Stromal cell of bone marrow (primary cell): Measurements from ENCODE around the gene ARHGAP6.
"Not testable (repeated sequence)": the region's sequence is repeated elsewhere in the genome, so short reads cannot be mapped to it uniquely, and the experiment has no call there.

Experiments
- DNase-seq: peaks from one replicate; pipeline ENCODE4 v3.0.0-alpha.2; 2012; ENCODE audit warnings: low read depth

The ARHGAP6 gene

DNA sequence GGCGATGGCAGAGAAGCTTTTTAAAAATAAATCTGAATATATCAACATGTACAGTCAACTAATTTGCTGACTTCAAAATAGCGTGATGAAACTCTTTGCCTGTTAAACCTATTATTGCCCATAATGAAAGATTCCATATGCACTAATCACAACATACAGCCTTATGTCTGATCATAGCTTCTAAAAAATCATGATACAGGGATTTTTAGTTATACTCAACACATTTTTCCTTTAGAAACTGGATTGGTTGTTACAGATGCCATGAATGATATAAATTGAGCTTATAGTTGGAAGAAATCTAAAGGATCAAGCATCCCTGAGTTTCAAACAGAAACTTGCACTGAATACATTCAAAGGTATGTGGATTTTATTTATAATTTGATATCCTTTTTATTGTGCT lies 372.6 kb downstream of the ARHGAP6 start, which contains the start of gene AMELX:
AMELX (plus strand) TSS at position 301 of the 400 bp plus-strand sequence. CDS start 1,376 bp downstream, outside the sequence.
- no peak for DNase-seq

DNA sequence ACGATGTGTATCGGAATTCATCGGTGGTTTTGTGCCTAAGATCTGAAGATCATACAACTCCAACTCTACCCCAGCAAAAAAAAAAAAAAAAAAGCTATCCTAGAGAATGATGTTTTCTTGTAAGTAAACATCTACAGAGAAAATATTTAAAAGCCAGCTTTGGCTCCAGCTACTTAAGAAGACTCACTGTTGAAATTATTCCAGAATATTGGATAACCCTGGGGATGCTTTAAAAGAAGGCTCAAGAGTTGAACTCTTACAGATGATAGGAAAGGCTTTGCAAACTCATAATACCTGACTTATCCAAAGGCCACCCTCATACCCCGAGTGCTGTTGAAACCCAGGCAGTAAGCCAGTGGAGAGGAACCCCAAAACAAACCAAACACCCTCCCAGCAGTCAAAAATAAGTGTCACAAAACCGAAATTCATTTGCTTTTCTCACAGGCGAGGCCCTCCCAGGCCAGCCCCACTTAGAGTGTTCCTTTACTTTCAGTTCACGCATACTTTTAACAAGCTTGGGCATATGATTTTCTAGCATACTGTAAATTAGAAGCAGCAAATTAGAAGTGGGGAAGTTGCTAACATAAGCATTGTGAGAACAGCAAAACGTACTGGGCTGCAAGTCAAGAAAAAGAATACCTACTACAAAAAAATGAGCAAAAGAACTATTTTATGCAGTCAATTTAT lies 375.2 kb downstream of the ARHGAP6 start:
- DNase-seq = no peak

DNA sequence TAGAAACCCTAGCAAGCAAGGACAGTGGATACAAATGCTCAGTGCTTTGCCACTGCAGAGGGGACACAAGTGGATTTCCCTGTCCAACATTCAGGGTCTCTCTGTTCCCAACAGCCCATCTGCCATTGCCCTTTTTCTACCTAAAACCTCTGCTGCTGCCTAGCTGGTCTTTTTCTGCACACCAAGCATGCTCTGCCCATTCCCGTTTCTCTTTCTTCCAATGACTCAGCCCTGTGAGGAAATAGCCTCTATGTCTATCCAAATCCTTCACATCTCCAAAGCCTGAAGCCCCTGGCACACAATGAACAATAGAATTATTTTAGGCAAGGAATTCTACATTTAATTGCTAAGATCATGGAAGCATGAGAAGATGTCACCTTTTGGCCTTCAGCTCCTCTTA lies 378.2 kb downstream of the ARHGAP6 start:
- DNase-seq = no peak

DNA sequence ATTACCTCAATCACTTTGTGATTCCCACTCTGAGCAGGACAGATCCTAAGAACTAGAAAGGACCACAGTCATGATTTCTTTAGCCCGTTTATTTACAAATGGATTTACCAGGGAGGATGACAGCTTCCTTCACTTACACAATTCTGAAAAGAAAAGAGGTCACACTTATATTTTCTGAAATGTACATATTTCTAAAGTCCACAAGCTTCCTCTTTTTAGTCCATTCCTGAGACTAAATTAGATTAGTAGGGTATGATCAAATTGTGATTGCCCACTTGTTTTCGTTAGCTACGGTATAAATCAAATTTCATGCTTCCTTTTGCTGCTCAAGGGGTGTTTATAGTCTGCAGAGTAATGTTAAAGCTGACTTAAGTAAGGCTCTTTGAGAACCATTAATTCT lies 380.1 kb downstream of the ARHGAP6 start:
- DNase-seq = no peak

DNA sequence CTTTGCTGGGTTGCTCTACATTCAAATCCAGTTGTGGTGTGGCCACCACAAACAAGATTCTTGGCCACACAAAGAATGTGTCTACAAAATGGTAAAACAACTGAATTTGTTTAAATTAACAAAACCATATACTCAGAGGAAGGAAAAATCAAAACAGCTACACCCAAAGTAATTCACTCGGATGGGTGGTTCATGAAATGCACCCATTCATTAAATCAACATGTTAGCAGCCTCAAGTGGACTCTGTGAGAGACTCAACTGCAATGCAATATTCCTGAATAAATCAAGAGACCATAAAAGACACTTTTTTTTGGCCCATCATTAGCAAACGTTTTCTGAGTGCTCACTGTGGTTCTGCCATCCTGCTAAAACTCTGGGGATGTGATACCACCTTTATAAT lies 383.7 kb downstream of the ARHGAP6 start:
- DNase-seq = no peak

DNA sequence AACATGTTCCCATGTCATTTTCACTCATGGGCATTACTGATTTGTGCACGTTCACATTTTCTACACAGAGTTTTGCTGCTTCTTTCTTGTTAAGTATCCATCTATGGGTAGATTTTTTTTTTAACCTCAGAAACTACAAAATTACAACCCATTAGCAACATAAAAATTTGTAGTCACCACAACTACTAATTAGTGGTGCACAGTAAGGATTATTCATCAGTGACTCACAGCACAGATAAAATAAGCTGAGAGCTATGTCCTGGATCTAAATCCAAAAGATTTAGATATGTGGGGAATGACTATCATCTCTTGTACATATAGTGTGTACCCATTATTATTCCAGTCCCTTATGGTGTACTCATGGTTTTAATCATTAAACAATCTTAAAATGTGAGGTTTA lies 392.2 kb downstream of the ARHGAP6 start:
- no peak for DNase-seq

DNA sequence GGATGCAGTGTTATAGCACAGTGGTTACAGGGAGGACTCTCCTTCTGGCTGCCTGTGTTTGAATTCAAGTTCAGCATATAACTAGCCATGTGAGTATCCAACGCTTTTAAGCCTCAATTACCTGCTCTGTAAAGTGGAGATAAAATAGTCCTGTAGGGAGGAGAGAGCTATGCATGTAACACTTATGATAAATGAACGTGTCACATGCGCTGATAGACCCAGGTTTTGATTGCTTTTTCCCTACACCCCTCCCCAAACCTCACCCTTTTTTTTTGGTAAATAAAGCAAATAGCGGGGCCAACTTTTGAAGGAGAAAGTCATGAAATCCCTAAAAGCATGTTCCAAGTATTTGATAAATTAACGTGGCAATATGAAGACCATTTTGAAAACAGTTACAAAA lies 392.9 kb downstream of the ARHGAP6 start:
- DNase-seq = no peak

DNA sequence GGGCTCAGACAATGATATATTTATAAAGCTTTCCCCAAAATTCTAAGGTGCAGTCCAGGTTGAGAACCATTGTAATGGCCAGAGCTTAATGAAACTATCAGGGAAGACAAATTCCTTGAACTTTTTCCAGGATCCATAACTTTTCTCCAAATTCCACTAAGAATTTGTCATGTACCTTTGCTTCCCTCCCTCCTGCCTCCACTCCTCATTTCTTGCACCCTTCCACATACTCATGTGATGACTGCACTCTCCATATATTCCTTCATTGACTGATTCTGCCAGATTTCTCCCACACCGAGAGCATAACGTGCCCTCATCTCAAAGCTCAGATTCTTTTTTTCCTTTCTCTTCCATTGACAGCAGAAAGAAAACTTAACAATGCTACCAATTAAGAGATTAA lies 393.4 kb downstream of the ARHGAP6 start:
- no peak for DNase-seq

DNA sequence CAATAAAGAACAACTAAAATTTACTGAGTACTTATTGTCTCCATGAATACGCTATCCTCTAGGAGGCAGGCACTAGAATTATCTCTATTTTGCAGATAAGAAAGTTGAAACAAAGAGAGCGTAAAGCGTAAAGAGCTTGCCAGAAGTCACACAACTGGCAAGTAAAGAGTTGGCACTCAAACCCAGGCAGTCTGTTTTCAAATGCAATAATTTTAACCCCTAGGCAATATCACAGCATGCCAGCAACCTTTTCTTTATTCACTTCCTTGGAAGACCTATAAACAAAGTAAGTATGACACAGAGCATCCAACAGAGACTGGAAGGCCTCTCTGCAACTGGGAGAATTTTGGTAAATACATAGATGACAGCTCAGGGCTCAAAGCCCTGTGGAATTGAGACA lies 395.7 kb downstream of the ARHGAP6 start:
- no peak for DNase-seq

DNA sequence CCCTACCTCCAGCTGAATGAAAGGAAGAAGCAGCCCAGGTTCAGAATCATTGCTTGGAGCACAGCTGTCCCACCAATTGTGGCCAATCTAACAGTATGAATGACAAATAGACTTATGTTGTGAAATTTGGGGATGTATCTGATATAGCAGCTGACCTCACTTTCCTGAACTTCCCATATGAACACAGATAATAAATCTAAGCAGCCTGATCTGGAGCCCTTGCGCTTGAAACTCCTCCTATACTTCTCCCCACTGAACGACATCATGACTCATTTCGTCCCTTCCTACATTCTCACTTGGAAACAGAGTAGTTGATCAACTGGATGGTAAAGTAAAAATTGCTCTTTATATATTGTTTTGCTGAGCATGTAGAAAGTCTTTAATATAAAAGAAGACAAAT lies 396.7 kb downstream of the ARHGAP6 start:
- DNase-seq = no peak

DNA sequence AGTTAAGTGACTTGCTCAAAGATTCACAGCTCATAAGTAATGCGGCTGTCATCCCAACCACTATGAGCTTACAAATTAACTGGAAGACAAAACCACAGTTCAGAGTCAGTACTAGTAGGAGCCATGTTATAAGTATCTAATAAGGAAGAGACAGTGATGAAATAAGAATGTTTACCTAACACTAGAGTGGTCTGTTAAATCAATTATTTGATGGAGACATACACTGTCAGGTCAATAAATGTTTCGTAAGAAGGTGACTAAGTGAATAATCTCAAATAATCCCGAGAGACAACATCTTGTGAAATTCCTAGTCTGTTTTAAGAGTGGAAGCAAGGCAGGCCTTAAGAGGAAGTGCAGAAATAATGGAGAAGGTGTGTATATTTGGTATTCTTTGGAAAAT lies 398.3 kb downstream of the ARHGAP6 start:
- no peak for DNase-seq

DNA sequence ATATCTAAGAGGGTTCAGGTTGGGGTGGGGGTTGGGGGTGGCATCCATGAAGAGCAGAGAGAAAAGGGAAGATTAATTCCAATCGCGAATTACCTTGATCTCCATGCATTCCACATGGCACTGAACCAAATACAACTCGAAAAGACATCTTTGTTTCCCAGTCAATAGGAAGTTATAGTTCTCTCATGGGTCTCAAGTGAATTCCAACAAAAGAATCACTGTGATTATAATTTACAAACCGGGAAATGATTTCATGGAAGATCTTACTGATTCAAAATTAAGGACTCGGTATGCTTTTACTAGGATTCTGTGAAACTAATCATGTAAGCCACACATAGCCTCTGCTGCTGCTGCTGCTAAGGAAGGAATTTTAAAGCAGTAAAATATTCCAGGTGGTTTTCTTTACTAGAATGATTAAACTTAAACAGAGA lies 399.1 kb downstream of the ARHGAP6 start:
- DNase-seq = no peak

DNA sequence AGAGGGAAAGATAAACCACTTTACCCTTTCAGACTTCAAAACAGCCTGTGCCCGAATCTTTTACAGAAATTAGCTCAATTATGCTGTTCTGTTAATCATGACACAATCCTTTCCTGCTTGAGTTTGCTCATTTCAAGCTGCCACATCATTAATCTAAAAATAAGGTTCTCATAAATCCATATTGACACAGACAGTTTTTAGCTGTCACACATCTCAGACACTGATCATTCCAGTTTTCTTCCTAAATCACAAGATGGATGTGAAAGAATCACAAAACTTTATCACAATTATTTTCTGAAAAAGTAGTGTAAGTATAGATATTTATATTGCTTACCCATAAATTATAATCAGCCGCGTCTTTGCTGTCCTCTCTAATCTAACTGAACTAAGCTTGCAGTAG lies 400.4 kb downstream of the ARHGAP6 start:
- DNase-seq = no peak

DNA sequence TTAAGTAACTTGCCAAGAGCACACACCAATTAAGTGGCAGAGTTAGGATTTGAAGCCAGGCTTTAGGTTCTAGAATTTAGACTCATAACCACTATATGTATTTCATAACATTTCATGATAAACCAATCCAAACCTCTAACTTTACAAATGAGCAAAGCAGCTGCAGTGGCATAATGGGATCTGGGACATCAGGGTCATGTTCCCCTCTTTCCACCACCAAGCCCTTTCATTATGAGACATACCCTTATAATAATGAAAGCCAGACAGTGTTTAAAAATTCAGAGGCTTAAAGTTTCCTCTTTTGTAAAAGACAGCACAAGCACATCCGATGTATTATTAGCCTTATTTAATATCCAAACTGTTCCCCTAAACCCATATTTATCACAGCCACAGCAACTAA lies 400.8 kb downstream of the ARHGAP6 start:
- no peak for DNase-seq

DNA sequence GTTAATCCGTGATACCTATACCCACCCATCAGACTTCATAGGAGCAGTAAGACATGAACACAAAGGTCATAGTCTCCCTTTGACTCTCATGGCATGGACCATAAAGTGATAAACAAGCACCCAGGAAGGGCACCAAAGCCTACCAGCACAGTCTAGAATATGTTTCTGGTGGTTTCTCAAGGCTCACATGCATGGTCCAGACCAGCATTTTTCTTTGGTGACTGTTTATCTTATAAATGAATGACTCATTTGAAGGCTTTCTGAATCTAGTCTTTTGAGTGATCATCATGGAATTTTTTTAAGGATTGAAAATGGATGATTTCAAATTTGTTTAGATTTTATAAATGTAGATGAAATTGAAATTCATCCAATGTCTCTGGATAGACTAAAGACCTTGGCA lies 404.5 kb downstream of the ARHGAP6 start:
- peak; percentile 48 for DNase-seq

DNA sequence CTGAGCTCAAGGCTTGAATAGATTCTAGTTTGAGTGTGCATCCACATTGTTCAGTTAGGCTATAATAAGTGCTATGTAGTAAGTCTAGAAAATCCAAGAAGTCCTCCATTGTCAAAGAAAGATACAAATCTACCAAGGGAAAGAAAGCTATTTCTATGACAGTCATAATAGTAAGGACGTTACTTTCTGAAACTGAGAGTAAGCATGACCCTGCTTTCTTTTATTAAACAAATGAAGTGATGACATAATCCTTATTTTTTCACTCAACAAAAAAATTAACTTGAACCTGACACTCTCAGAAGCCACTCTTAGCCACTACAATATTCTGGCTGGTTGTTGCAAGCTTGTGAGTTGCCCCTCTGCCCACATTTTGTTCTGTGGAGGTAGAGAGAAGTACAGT lies 406.3 kb downstream of the ARHGAP6 start:
- DNase-seq = no peak

DNA sequence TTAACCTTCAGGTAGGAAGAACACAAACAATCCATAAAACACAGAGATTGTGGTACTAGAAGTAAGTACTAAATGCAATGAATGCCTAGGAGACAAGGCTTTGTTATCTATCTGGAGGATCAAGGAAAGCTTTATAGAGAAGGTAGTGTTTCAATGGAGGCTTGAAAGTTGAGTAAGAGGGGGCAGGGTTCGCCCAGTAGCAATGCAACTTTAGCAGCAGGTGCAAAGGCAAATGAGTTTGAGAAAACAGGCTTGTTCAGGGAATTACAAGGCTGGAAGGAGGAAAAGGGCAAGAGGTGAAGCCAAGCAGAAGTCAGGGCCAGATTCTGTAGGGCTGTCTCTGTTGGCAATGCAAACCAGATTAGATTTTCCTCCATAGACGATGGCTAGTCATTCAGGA lies 408.0 kb downstream of the ARHGAP6 start:
- no peak for DNase-seq

DNA sequence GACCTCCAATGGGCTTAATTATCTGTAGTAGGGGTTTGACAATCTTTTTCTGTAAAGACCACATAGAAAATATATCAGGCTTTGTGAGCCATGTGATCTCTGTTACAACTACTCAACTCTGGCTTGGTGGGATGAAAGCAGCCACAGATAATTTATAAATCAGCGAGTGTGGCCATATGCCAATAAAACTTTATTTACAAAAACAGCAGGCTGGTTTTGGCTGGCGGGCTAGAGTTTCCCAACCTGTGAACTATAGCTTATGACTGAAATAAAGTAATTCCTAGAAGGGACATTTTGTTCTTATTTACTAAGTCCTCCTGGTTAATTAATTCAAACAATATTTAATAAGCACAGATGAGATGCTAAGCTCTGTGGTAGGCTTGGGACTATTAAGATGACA lies 408.4 kb downstream of the ARHGAP6 start:
- DNase-seq = no peak

DNA sequence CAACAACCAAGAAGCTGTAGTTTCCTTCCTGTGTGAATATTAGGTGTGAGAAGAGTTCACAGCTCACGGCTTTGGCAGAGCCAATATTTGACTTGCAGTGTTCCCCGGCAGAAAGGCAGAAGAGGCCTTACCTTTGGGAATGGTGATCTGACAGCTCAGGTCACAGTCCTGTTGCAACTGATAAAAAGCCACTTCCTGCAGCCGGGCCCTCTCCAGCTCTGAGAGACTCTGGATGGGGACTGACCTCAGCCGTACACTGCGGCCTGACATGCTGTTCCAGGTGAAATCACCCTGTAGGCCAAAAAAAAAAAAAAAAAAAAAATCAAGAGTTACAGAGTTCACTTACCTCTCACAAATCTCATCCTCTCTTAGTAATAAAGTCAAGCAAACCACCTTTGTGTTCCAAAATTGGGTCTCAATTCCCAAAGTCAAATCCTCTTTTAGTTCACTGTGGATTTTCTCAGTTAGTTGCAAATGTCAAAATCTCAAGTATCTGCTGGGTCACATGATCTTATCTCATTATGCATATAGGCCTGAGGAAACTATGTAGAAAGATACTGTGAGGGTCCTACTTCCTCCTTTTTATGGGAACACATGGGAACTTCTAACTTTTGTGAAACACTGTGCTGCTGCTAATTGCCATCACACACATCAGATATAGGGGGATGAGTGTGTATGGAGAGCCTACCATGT lies 411.2 kb downstream of the ARHGAP6 start:
- DNase-seq = no peak

DNA sequence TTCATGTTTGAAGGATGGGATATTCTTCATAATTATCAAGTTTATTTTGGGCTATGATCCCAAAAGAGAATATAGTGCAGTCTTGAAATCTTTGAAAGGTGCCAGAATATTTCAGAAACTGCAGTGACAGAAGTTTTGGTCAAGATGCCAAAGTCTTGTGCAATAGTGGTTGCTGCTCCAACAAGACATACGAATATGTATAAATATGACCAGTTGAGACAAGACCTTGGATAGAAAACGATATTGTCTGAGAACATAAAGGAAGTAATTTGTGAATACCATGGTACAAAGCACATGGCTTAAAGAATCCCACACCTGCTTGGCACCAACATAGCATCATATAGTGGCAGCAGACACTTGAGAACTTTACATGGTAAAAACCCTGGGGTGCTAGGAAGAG lies 421.1 kb downstream of the ARHGAP6 start:
- no peak for DNase-seq

DNA sequence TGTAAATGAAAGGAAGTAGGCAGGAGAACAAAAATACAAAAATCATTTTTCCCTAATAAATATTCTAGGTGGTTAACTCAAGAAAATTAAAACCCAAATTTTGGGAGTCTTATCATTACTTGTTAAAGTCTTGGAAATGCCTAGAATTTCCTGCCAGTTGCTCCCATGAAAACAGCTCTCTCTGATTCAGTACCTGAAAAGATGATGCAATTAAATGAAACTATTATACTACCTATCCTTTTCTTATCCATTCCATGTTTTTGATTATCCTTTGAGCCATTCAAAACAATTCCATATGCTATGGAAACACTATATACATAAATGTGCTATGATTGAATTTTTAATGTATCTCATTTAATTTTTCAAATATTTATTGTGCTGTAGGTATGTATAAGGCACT lies 423.0 kb downstream of the ARHGAP6 start:
- DNase-seq = no peak

DNA sequence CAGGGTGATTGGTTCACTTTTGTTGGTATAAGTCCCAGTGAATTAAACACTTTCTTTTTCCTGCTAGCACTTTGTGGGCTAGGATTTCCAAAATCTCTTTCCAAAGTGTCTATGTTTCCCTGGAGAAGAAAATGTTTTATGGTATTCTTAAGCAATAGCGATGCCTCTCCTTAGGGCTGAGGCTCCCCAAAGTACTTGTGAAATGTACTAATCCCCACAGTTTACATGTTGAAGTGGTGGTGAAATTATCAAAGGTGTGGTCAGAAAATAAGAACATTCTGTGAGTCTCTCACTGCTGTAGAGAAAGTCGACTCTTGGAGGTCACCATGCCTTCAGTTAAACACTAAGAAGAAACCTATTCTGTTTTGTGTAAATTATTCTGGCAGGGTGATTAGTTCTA lies 424.0 kb downstream of the ARHGAP6 start:
- no peak for DNase-seq

DNA sequence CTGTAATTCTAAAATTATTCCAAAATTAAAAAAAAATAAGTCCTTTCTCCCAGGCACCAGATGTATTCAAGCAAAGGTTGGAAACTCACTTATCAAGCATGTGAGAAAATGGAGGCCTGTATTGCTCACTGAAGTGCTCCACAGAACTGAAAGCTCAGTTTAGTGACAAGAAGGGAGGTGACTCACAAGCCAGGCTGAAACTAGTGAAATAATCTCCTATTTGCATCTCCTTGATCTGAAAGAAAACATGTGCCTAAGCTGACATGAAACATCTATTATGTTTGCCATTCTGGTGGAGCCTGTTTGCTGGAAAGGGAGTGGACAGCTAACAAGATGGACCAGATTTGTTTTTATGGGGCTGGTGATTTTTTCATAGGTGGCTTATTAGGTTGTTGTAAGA lies 426.5 kb downstream of the ARHGAP6 start:
- DNase-seq = peak; percentile 44

DNA sequence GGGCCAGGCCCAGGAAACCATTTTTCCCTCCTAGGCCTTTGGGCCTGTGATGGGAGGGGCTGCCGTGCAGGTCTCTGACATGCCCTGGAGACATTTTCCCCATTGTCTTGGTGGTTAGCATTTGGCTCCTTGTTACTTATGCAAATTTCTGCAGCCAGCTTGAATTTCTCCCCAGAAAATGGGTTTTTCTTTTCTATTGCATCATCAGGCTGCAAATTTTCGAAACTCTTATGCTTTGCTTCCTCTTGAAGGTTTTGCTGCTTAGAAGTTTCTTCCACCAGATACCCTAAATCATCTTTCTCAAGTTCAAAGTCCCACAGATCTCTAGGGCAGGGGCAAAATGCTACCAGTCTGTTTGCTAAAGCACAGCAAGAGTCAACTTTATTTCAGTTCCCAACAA lies 430.3 kb downstream of the ARHGAP6 start:
- DNase-seq = not testable (repeated sequence)
